Neutrophil (primary cell): ENCODE data around the gene GANAB.
"Not testable (repeated sequence)": the region's sequence is repeated elsewhere in the genome, so short reads cannot be mapped to it uniquely, and the experiment has no call there.

Experiments used
- H3K27ac ChIP-seq: fragments of 200-600 bp; sonication (generic); 2 replicates; pipeline ENCODE4 v1.5.1; 2016; ENCODE audit warnings: mild to moderate bottlenecking, moderate library complexity
- H3K27me3 ChIP-seq: fragments of 200-600 bp; sonication (generic); 2 replicates; pipeline ENCODE4 v1.6.0; 2016; ENCODE audit warnings: mild to moderate bottlenecking
- H3K36me3 ChIP-seq: fragments of 200-600 bp; sonication (generic); 2 replicates; pipeline ENCODE4 v1.5.1; 2017
- H3K4me1 ChIP-seq, 2 experiments: fragments of 200-600 bp in 1 of 2; sonication (generic) in 1 of 2; 1 replicate in 1 of 2; 2 replicates in 1 of 2; pipeline versions ENCODE4 v1.5.1 to v1.6.1; 2013 to 2016; ENCODE audit warnings: low read depth in 1 of 2, low read length in 1 of 2, mild to moderate bottlenecking in 1 of 2, moderate library complexity in 1 of 2; ENCODE audit not compliant: control insufficient read depth in 1 of 2, insufficient read depth in 1 of 2
- H3K4me3 ChIP-seq, 2 experiments: fragments of 200-600 bp in 1 of 2; sonication (generic) in 1 of 2; 1 replicate in 1 of 2; 2 replicates in 1 of 2; pipeline ENCODE4 v1.5.1; 2013 to 2016; ENCODE audit warnings: low read depth in 1 of 2, low read length in 1 of 2, mild to moderate bottlenecking in 1 of 2, moderate library complexity in 1 of 2
- H3K9me3 ChIP-seq: fragments of 200-600 bp; sonication (generic); 2 replicates; pipeline ENCODE4 v1.5.1; 2016
- CTCF ChIP-seq: fragments of 200-600 bp; sonication (generic); IDR thresholded peaks from 2 replicates; pipeline ENCODE4 v1.5.1; 2016; ENCODE audit warnings: antibody characterized with exemption

Gene GANAB

GRCh38 chr11:62652161-62653006 lies 6.0 kb upstream of the GANAB start:
- Histone ChIP-seq H3K4me3 (peak overlapping the region; percentile 90 to 94), H3K9me3 (no peaks in the 10 kb centered on the region), H3K27ac (peak overlapping the region; percentile 88), H3K36me3 (peaks cover 18% of the 10 kb centered on the region), H3K27me3 (no peaks in the 10 kb centered on the region), H3K4me1 (peaks cover 9 to 22% of the 10 kb centered on the region in 2 experiments)
- TF ChIP-seq CTCF = no peak

- Histone ChIP-seq H3K4me1 (peaks cover 24 to 37% of the 10 kb centered on the region in 2 experiments), H3K36me3 (peaks cover 18% of the 10 kb centered on the region)
- H3K27me3 ChIP-seq, H3K27ac ChIP-seq, H3K9me3 ChIP-seq, H3K4me3 ChIP-seq: not testable (repeated sequence)
Observed at GRCh38 chr11:62650283-62650682, 3.9 kb upstream of the GANAB start.

- Histone ChIP-seq H3K36me3 (peaks cover 18% of the 10 kb centered on the region), H3K4me1 (peaks cover 24 to 38% of the 10 kb centered on the region in 2 experiments), H3K9me3 (no peaks in the 10 kb centered on the region), H3K27ac (no peak overlapping the region), H3K4me3 (no peak overlapping the region), H3K27me3 (no peaks in the 10 kb centered on the region)
- no peak for TF ChIP-seq CTCF
Observed at GRCh38 chr11:62649486-62649885, 3.1 kb upstream of the GANAB start.

- Histone ChIP-seq H3K4me1 (peaks cover 24 to 35% of the 10 kb centered on the region in 2 experiments), H3K36me3 (peaks cover 18% of the 10 kb centered on the region), H3K4me3 (no peak overlapping the region), H3K9me3 (no peaks in the 10 kb centered on the region), H3K27me3 (no peaks in the 10 kb centered on the region), H3K27ac (no peak overlapping the region)
- TF ChIP-seq CTCF = no peak
Observed at GRCh38 chr11:62648967-62649364, 2.6 kb upstream of the GANAB start.

GRCh38 chr11:62648185-62648966 lies 2.0 kb upstream of the GANAB start:
- Histone ChIP-seq H3K27ac (peak overlapping the region; percentile 77), H3K9me3 (no peaks in the 10 kb centered on the region), H3K4me1 (peaks cover 24 to 31% of the 10 kb centered on the region in 2 experiments), H3K36me3 (peaks cover 18% of the 10 kb centered on the region), H3K4me3 (no peak overlapping the region), H3K27me3 (no peaks in the 10 kb centered on the region)
- TF ChIP-seq CTCF = no peak

GRCh38 chr11:62647609-62648005 lies 1.2 kb upstream of the GANAB start:
- no peak overlapping the region for H3K4me3 ChIP-seq
- peaks cover 24% of the 10 kb centered on the region for H3K36me3 ChIP-seq
- no peak for TF ChIP-seq CTCF
- H3K27me3 ChIP-seq = no peaks in the 10 kb centered on the region
- peaks cover 19 to 26% of the 10 kb centered on the region in 2 experiments for H3K4me1 ChIP-seq
- peak overlapping the region; percentile 77 for H3K27ac ChIP-seq
- H3K9me3 ChIP-seq = no peaks in the 10 kb centered on the region
